Neutrophil (primary cell): ENCODE data around the gene BCAS3.

ENCODE experiments used
- H3K27ac ChIP-seq: fragments of 200-600 bp; sonication (generic); 2 replicates; pipeline ENCODE4 v1.5.1; 2016; ENCODE audit warnings: mild to moderate bottlenecking, moderate library complexity
- H3K27me3 ChIP-seq: fragments of 200-600 bp; sonication (generic); 2 replicates; pipeline ENCODE4 v1.6.0; 2016; ENCODE audit warnings: mild to moderate bottlenecking
- H3K36me3 ChIP-seq: fragments of 200-600 bp; sonication (generic); 2 replicates; pipeline ENCODE4 v1.5.1; 2017
- H3K4me1 ChIP-seq, 2 experiments: fragments of 200-600 bp in 1 of 2; sonication (generic) in 1 of 2; 1 replicate in 1 of 2; 2 replicates in 1 of 2; pipeline versions ENCODE4 v1.5.1 to v1.6.1; 2013 to 2016; ENCODE audit warnings: low read depth in 1 of 2, low read length in 1 of 2, mild to moderate bottlenecking in 1 of 2, moderate library complexity in 1 of 2; ENCODE audit not compliant: control insufficient read depth in 1 of 2, insufficient read depth in 1 of 2
- H3K4me3 ChIP-seq, 2 experiments: fragments of 200-600 bp in 1 of 2; sonication (generic) in 1 of 2; 1 replicate in 1 of 2; 2 replicates in 1 of 2; pipeline ENCODE4 v1.5.1; 2013 to 2016; ENCODE audit warnings: low read depth in 1 of 2, low read length in 1 of 2, mild to moderate bottlenecking in 1 of 2, moderate library complexity in 1 of 2
- H3K9me3 ChIP-seq: fragments of 200-600 bp; sonication (generic); 2 replicates; pipeline ENCODE4 v1.5.1; 2016
- CTCF ChIP-seq: fragments of 200-600 bp; sonication (generic); IDR thresholded peaks from 2 replicates; pipeline ENCODE4 v1.5.1; 2016; ENCODE audit warnings: antibody characterized with exemption

The BCAS3 gene

GRCh38 chr17:61294777-61295176, 617.1 kb downstream of the BCAS3 start:
- no peak overlapping the region for H3K4me3 ChIP-seq
- no peaks in the 10 kb centered on the region for H3K27me3 ChIP-seq
- H3K27ac ChIP-seq, result no peak overlapping the region
- TF ChIP-seq CTCF, result no peak
- H3K4me1 ChIP-seq, result no peaks in the 10 kb centered on the region
- no peaks in the 10 kb centered on the region for H3K9me3 ChIP-seq
- no peaks in the 10 kb centered on the region for H3K36me3 ChIP-seq

- no peak for TF ChIP-seq CTCF
- no peaks in the 10 kb centered on the region for H3K9me3 ChIP-seq
- H3K36me3 ChIP-seq, result no peaks in the 10 kb centered on the region
- no peak overlapping the region for H3K4me3 ChIP-seq
- H3K27ac ChIP-seq, result no peak overlapping the region
- H3K27me3 ChIP-seq, result no peaks in the 10 kb centered on the region
- H3K4me1 ChIP-seq, result no peaks in the 10 kb centered on the region
These were observed 618.4 kb downstream of the BCAS3 start for GRCh38 chr17:61296058-61296457.

GRCh38 chr17:61299517-61300513, 622.2 kb downstream of the BCAS3 start:
- Histone ChIP-seq H3K36me3 (no peaks in the 10 kb centered on the region), H3K27ac (no peak overlapping the region), H3K27me3 (no peaks in the 10 kb centered on the region), H3K9me3 (no peaks in the 10 kb centered on the region), H3K4me3 (no peak overlapping the region), H3K4me1 (no peaks in the 10 kb centered on the region)
- TF ChIP-seq CTCF, result no peak

- no peak overlapping the region for H3K4me3 ChIP-seq
- H3K9me3 ChIP-seq, result no peaks in the 10 kb centered on the region
- no peaks in the 10 kb centered on the region for H3K4me1 ChIP-seq
- no peak overlapping the region for H3K27ac ChIP-seq
- no peak for TF ChIP-seq CTCF
- no peaks in the 10 kb centered on the region for H3K36me3 ChIP-seq
- no peaks in the 10 kb centered on the region for H3K27me3 ChIP-seq
These were observed 625.5 kb downstream of the BCAS3 start for GRCh38 chr17:61302953-61303816.

GRCh38 chr17:61303817-61304096, 626.1 kb downstream of the BCAS3 start:
- Histone ChIP-seq H3K9me3 (no peaks in the 10 kb centered on the region), H3K27me3 (no peaks in the 10 kb centered on the region), H3K36me3 (no peaks in the 10 kb centered on the region), H3K4me3 (no peak overlapping the region), H3K4me1 (no peaks in the 10 kb centered on the region), H3K27ac (no peak overlapping the region)
- no peak for TF ChIP-seq CTCF
